Right renal pelvis (tissue), 4 donors: ENCODE measurements around the gene MACROD2. TPM values are rescaled to one million over a fixed set of nuclear protein-coding genes. Genes with fewer than 3 reads are reported as not detected.

ENCODE experiments used
- DNase-seq, 4 donors: peaks; one replicate each; pipeline ENCODE4 v3.0.0-alpha.2; 2013; ENCODE audit warnings: low read depth in 4 of 4, low spot score in 3 of 4, missing footprints in 1 of 4
- polyA plus RNA-seq, 4 donors: library from polyadenylated mRNA; unstranded; fragments of 120-200 nt; gene quantifications; one replicate each; pipeline ENCODE4 v1.2.1, GENCODE V29; 2013; ENCODE audit not compliant: insufficient read length in 4 of 4

The MACROD2 gene
- polyA plus RNA-seq, 4 donors = 12.4 to 14.4 (median 13.6) TPM

- no peak for DNase-seq
Observed at GRCh38 chr20:14688005-14688404, 692.7 kb downstream of the MACROD2 start.

DNA sequence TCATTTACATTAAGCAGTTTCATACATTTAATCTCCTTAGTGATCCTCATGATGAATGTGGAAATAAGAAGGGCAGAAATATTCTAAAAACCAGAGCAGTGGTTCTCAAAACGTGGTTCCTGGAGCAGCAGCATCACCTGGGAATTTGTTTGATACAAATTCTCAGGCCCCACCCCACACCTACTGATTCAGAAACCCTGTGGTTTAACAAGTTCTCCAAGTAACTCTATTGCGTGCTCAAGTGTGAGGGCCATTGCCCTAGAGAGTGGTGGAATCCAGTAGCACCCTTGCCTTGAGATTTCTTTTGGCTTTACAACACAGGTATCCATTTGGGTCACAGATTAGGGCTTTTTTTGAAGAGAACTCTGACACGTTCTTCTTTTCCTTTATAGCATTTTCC is 696.7 kb downstream of the MACROD2 start:
- DNase-seq = no peak

DNA sequence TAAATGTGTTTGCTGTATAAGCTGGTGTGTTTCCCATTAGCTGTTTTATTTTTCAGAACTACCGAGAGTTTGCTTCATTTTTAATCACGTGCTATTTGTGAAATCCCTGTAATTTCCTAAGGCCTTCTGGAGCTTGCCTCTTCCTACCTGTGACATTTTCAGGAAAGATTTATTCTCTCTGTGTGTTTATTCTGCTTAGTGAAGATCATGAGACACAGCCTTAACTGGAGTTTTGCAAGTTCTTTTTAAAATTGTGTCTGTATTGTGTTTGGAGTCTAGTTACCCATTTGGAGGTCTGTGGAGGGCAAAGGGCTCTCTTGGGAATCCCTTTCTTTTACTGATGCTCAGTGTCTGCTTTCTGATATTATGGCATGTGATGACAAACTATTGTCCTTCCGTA is 701.2 kb downstream of the MACROD2 start:
- no peak for DNase-seq

DNA sequence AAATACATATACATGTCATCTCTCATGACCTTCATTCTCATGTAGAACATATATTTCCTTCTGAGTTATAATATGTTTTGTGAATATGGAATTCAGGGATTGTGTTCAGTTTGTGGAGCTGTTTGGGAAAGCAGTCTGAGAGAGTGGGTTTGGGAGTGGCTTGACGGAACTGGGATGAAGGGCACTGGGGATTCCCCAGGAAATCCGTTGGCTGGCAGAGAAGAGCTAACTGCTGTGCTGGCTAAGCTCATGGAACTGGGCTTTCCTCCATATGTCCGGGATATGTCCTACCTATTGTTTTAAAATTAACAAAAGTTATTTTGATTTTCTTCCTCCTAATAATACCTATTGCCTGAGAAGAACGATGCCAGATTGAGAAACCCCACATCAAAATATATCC is 701.6 kb downstream of the MACROD2 start:
- no peak for DNase-seq

GRCh38 chr20:14698125-14698524 is 702.8 kb downstream of the MACROD2 start:
- no peak for DNase-seq

- no peak for DNase-seq
Observed at GRCh38 chr20:14698605-14699373, 703.5 kb downstream of the MACROD2 start.

- DNase-seq = no peak
Observed at GRCh38 chr20:14700639-14700960, 705.3 kb downstream of the MACROD2 start.

DNA sequence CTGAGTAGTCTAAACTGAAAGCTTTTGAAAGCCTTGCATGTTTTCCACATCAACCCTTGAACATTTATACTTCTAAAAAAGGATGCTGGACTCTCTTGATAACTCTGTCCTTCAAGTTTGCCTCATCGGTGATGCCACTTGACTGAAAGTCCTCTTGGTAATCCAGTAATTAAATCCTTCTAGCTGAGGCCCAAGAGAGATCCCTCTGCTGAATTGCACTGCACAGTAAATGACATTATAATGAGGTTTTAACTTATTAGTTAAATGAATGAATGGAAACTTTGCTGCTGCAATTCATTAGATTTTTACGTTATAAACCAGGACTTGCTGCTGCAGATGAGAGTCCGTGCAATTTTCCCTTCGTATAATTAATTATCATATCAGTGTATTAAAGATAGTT is 706.0 kb downstream of the MACROD2 start:
- DNase-seq = no peak

- DNase-seq = no peak
Observed at GRCh38 chr20:14706555-14706954, 711.2 kb downstream of the MACROD2 start.

DNA sequence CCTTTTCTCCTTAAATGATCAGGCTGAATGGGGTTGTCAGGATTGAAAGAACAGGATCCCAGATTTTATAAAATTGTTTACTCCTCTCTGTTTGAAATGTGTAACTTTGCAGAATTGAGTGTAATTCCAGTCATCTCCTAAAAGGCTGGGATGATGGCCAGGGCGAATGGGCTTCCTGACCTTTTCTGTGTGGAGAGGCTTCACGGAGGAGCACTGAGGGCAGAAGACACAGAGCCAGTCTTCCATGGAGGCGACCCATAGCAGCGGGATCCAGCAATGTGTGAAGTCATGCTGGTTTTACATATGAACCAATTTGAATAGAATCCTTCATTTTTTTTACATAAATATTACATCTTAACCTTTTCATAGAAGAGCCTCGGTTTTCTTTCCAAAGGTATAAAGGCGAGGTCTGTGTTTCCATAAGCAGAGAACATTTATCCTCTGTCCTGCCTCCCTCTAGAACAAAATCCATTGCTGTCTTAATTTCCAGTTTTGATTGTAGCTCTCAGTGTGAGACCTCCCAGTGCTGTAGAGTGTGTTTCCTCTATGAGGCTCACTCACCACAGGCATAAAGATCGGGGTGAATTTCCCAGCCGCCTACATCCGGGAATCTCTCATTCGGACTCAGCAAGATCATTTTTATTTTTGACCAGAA is 711.8 kb downstream of the MACROD2 start:
- DNase-seq = no peak

- DNase-seq = no peak
Observed at GRCh38 chr20:14707865-14708596, 712.7 kb downstream of the MACROD2 start.

GRCh38 chr20:14709439-14709838 is 714.1 kb downstream of the MACROD2 start:
- no peak for DNase-seq

DNA sequence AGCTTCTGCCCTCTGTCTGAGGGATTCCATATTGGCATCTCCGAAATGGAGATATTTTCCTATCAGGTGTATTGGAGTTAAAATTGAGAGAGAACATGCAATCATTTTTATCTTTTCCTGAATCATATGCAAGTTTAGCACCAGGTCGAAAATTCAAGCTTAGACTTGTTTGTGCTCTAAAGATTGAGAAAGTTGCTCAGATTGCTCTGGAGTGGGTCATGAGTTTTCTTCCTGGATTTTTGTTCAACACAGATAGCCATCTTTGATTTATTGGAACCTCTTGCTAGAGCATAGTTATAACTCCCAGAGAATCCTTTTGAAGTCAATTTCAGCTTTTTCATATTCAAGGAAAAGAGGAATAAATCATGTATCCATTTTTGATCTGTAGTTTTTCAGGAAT is 715.6 kb downstream of the MACROD2 start:
- no peak for DNase-seq

DNA sequence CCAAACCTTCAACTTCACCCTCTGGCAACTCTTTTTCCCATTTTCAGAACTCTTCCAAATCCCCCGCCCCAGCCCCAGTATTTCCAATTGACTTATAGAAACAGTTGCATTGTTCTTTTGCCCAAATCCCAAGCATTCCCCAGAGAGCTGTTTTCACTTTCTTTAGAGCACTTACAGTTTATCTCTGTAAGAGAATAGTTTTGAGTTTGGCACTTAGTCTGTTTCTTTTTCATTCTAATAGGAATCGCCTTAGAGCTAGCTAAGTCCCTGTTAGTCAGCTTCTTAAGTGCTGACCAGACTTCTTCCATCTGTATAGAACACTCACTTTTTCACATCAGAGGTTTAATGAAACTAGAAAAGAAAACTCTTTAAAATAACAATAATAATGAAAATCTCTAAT is 716.3 kb downstream of the MACROD2 start:
- no peak for DNase-seq

GRCh38 chr20:14712302-14712739 is 717.0 kb downstream of the MACROD2 start:
- no peak for DNase-seq

GRCh38 chr20:14715400-14715799 is 720.1 kb downstream of the MACROD2 start:
- DNase-seq = no peak

DNA sequence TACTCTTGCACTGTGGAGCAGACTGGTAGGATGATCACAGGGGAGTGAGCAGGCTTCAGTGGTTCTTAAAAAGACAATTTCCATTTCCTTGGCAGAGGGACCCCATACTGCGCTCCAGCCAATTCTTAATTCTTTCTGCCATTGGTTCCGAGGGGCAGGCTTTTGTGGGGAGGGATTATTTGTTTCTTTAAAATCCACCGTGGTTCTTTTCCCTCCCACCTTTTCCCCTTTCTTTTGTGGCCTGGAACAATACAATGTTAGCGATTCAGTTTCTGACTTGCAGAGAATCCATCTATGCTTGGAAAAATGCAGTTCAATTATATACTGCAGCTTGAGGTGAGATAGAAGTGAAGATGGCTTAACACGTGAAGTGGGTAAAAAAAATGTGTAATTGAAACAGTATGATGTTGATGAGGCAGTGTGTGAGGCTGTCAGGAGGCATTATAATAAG is 721.1 kb downstream of the MACROD2 start:
- no peak for DNase-seq

DNA sequence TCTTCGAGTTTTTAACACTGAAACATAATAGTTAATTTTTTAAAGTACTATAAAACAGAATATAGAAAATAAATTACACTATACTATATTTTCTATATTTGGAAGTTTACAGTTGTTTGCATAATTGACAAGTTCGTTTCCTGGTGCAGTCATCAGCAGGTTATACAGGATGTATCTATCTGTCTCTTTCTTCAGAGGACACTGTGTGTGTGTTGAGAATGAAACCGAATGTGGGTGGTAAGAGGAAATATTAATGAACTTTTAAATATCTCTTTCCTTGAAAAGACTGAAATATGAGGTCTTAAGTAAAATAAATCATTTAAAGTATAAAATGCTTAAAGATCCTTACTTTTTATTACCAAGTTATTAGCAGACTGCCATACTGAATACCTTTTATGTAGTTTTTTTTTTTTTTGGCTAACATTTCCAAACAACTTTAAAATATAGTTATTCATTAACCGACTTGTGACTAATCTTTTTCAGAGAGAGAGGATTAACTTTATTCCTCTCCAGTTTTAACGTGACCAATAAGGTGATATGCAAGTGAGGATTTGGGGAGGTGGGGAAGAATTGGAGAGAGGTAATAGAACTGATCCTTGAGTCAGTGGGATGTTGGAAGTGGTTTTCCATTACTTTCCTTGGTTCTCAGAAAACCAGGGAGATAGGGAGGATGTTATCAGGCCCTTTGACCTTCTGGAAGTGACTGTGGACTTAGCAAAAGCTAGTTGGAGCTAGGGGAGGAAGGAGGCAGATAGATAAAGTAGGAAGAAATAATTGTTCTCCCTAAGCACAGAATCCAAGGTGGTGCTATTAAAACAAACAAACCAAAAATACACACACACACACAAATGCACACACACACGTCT is 722.1 kb downstream of the MACROD2 start:
- DNase-seq = no peak

DNA sequence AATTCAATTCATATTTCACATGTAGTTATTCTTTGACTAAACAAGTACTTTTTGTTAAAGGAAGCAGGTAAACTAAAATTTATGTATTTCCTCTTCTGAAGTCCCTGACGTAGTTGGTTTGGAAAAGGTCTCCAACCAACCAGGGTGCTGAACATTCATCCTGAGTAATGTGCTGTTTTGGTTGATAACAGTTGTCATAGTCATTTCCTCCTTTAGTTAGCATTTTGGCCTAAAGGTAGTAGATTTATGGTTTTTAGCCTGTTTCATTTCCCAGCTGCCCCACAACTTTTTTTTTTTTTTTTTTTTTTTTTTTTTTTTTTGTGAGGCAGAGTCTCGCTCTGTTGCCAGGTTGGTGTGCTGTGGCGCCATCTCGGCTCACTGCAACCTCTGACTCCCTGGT is 724.9 kb downstream of the MACROD2 start:
- no peak for DNase-seq

DNA sequence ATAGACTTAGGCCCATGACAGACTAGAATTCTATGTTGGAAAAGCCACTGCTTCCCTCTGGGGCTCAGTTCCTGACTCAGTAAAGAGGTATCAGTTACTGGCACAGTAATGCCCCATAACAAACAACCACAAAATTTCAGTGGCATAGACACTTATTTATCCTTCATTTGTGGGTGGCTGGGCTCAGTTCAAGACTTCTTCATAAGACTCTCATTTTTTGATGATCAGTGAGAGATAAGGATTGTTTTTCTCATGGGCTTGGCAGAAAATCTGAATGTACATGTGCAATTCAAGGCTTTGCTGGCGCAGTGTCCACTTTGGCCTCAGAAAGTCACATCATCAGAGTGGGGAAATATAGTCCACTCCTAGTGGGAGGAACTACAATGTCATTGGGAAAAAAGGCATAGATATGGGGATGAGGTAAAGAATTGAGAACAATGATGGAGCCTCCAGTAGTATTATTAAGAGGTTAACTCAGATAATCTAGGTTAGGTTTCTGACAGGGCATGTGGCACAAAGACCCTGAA is 726.7 kb downstream of the MACROD2 start:
- no peak for DNase-seq
